ENCODE results near the gene NTMT1.

The NTMT1 gene

GRCh38 chr9:129678844-129679243 is 52.9 kb downstream of the NTMT1 start:
- Histone ChIP-seq H3K9me2 (replicated peaks; ENCODE audit: low read depth, low read length) (no peaks in the 10 kb centered on the region), H2AFZ (ENCODE audit: low read length) (no peak overlapping the region), H4K20me1 (ENCODE audit: insufficient read depth, low read length, poor library complexity, severe bottlenecking) (no peaks in the 10 kb centered on the region), H3K9me3 (ENCODE audit: insufficient read depth, low read depth, low read length) (no peaks in the 10 kb centered on the region), H3K27me3 (ENCODE audit: insufficient read depth, low read length, poor library complexity, severe bottlenecking) (no peaks in the 10 kb centered on the region), H3K36me3 (ENCODE audit: insufficient read depth, low read length) (no peaks in the 10 kb centered on the region), H3F3A (ENCODE audit: low read depth) (no peaks in the 10 kb centered on the region), H3K4me1 (ENCODE audit: insufficient read depth, low read length, poor library complexity, severe bottlenecking) (no peaks in the 10 kb centered on the region), H3K4me3 (ENCODE audit: low read length, poor library complexity, severe bottlenecking) (no peak overlapping the region), H3K79me2 (ENCODE audit: insufficient read depth, low read length) (no peaks in the 10 kb centered on the region), H3K4me2 (ENCODE audit: low read depth, low read length, poor library complexity, severe bottlenecking) (no peak overlapping the region), H3K9ac (ENCODE audit: low read depth, low read length, poor library complexity, severe bottlenecking) (no peak overlapping the region)
- no peak for TF ChIP-seq CTCF (conservative IDR thresholded peaks at IDR 0.05; ENCODE audit: low read length)
- no peak for TF ChIP-seq EZH2phosphoT487 (IDR thresholded peaks at IDR 0.05; ENCODE audit: borderline replicate concordance)

GRCh38 chr9:129679537-129679936 is 53.6 kb downstream of the NTMT1 start:
- Histone ChIP-seq H3K9me2 (replicated peaks; ENCODE audit: low read depth, low read length) (no peaks in the 10 kb centered on the region), H3K79me2 (ENCODE audit: insufficient read depth, low read length) (no peaks in the 10 kb centered on the region), H3K4me2 (ENCODE audit: low read depth, low read length, poor library complexity, severe bottlenecking) (no peak overlapping the region), H3K27me3 (ENCODE audit: insufficient read depth, low read length, poor library complexity, severe bottlenecking) (no peaks in the 10 kb centered on the region), H3K4me3 (ENCODE audit: low read length, poor library complexity, severe bottlenecking) (no peak overlapping the region), H4K20me1 (ENCODE audit: insufficient read depth, low read length, poor library complexity, severe bottlenecking) (no peaks in the 10 kb centered on the region), H2AFZ (ENCODE audit: low read length) (no peak overlapping the region), H3K9me3 (ENCODE audit: insufficient read depth, low read depth, low read length) (no peaks in the 10 kb centered on the region), H3K36me3 (ENCODE audit: insufficient read depth, low read length) (no peaks in the 10 kb centered on the region), H3F3A (ENCODE audit: low read depth) (no peaks in the 10 kb centered on the region), H3K9ac (ENCODE audit: low read depth, low read length, poor library complexity, severe bottlenecking) (no peak overlapping the region), H3K4me1 (ENCODE audit: insufficient read depth, low read length, poor library complexity, severe bottlenecking) (no peaks in the 10 kb centered on the region)
- TF ChIP-seq CTCF (conservative IDR thresholded peaks at IDR 0.05; ENCODE audit: low read length): no peak
- no peak for TF ChIP-seq EZH2phosphoT487 (IDR thresholded peaks at IDR 0.05; ENCODE audit: borderline replicate concordance)

- TF ChIP-seq CTCF (conservative IDR thresholded peaks at IDR 0.05; ENCODE audit: low read length): no peak
- no peak for TF ChIP-seq EZH2phosphoT487 (IDR thresholded peaks at IDR 0.05; ENCODE audit: borderline replicate concordance)
- Histone ChIP-seq H3K4me2 (ENCODE audit: low read depth, low read length, poor library complexity, severe bottlenecking) (no peak overlapping the region), H3F3A (ENCODE audit: low read depth) (no peaks in the 10 kb centered on the region), H3K27me3 (ENCODE audit: insufficient read depth, low read length, poor library complexity, severe bottlenecking) (no peaks in the 10 kb centered on the region), H3K9me3 (ENCODE audit: insufficient read depth, low read depth, low read length) (no peaks in the 10 kb centered on the region), H2AFZ (ENCODE audit: low read length) (no peak overlapping the region), H3K9ac (ENCODE audit: low read depth, low read length, poor library complexity, severe bottlenecking) (no peak overlapping the region), H3K9me2 (replicated peaks; ENCODE audit: low read depth, low read length) (no peaks in the 10 kb centered on the region), H3K4me3 (ENCODE audit: low read length, poor library complexity, severe bottlenecking) (no peak overlapping the region), H3K4me1 (ENCODE audit: insufficient read depth, low read length, poor library complexity, severe bottlenecking) (no peaks in the 10 kb centered on the region), H3K36me3 (ENCODE audit: insufficient read depth, low read length) (no peaks in the 10 kb centered on the region), H4K20me1 (ENCODE audit: insufficient read depth, low read length, poor library complexity, severe bottlenecking) (no peaks in the 10 kb centered on the region), H3K79me2 (ENCODE audit: insufficient read depth, low read length) (no peaks in the 10 kb centered on the region)
Observed at GRCh38 chr9:129681924-129682323, 56.0 kb downstream of the NTMT1 start.

All from Loucy (cell line).